Regular cardiac myocyte (primary cell): ENCODE data around the gene PNMA6F. TPM values are rescaled to one million over a fixed set of nuclear protein-coding genes. Genes with fewer than 3 reads are reported as not detected.

Experiments
- total RNA-seq: library from RNA; depleted of rRNA; stranded (reverse); fragments of >200 nt; gene quantifications from 2 replicates; pipeline ENCODE4 v1.2.3, GENCODE V29; 2014

The PNMA6F gene
- total RNA-seq = not detected in 2 replicates

DNA sequence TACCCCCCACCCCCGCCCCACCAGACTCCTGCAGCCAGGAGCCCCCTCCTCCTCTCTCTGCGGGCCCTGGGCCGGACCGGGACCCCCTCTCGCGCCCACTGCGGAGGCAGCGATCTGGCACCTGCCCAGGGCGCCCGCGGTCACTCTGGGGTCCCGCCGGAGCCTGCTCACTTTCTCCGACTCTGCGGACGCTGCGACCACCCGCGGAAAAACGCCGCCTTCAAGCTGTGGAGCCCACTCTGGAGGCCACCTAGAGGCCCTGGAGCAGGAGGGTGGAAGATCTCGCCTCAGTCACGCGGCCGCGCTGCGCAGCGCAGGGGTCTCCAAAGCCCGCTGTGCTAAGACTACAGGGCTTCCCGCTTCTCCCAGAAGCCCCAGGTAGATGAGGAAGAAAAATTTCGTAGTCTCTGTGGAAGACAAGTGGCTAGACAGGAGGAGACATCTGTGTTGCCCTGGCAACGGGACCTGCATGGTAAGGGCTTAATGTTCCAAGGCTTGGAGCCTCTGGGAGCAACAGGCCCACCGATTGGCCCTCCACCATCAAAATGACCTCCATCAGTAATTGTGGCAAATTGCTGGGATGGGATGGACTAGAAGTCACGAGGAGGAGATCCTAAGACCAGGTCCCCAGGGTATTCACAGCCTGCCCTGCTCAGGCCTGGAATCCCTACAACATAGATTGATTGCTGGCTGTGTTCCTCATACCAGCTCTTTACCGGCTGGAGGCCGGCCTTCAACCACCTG is at the start of gene PNMA6F:
TSS of gene PNMA6F (minus strand) at position 387 of the 744 bp plus-strand sequence. CDS start 1,093 bp downstream, outside the sequence.

DNA sequence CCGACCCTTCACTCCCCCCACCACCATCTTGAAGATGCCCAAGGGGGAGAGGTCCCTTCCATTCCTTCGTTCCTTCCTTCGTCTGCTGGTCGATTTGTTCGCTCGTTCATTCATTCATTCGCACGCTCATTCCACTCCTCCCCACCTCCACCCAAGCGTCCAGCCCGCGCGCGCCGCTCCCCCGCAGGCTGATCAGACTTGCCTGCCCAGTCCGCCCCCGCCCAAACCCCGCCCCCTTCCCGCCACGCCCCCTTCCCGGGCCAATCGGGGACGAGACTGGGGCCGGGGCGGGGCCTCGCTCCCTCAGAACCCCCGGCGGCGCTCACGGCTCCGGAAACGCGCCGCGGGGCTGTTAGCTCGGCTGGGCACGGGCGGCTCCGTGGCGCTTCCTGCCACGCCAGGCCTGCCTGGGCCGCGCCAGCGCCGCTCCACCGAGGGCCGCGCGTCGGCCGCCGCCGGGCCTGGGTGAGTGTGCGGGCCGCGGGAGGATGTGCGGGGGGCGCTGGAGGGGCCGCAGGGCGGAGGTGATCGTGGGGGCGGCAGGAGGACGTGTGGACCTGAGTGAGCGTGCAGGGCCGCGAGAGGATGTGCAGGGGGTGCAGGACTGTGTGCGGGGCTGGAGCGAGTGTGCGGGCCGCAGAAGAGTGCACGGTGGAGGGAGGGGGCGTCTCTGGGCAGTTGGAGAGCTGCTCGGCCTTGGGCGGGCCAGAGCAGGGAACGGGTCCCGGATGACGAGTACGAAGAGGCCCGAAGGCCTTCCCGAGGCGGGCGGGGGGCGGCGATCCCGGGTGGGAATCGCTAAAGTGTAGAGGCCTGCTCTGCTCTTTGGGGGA is 12.5 kb upstream of the PNMA6F start, which contains the start of gene ZNF275:
TSS of gene ZNF275 (plus strand) at position 333 of the 833 bp plus-strand sequence. CDS start 2,527 bp downstream, outside the sequence.

Other genes starting within 250 kb of the PNMA6F start
- gene PNMA6A, start 249.3 kb downstream of the PNMA6F start, total RNA-seq = 0.38 and 2.8 TPM in 2 replicates
- gene MAGEA1, start 142.5 kb downstream of the PNMA6F start, total RNA-seq = not detected in 2 replicates
- 7.7 and 8.2 TPM in 2 replicates for gene ZNF275, start 12.4 kb upstream of the PNMA6F start, total RNA-seq
- gene PNMA6E, start 79.6 kb upstream of the PNMA6F start, total RNA-seq = not detected in 2 replicates
- gene ZFP92, start 89.7 kb upstream of the PNMA6F start, total RNA-seq = 0.19 and 0.28 TPM in 2 replicates
- gene TREX2, start 124.3 kb upstream of the PNMA6F start, total RNA-seq = 2.8 and 4.4 TPM in 2 replicates
- 12.7 and 31.1 TPM in 2 replicates for gene HAUS7, start 148.8 kb upstream of the PNMA6F start, total RNA-seq
- gene BGN, start 173.2 kb upstream of the PNMA6F start, total RNA-seq = 43.9 and 56.4 TPM in 2 replicates
- gene ATP2B3, start 195.9 kb upstream of the PNMA6F start, total RNA-seq = not detected in 2 replicates